Mammary epithelial cell (primary cell): ENCODE data around the gene SFTPB.

ENCODE experiments used
- CTCF ChIP-seq, 2 donors: IDR thresholded peaks in 1 of 2; conservative IDR thresholded peaks in 1 of 2; 2 replicates each; pipeline ENCODE4 v1.5.1; 2011 to 2012; ENCODE audit warnings: inconsistent platforms in 2 of 2, low read length in 2 of 2, mild to moderate bottlenecking in 2 of 2, control low read depth in 1 of 2, low read depth in 1 of 2; ENCODE audit not compliant: insufficient read depth in 1 of 2; ENCODE audit errors: extremely low read depth in 1 of 2
- EZH2 ChIP-seq: IDR thresholded peaks from 2 replicates; pipeline ENCODE4 v1.6.1; 2012; ENCODE audit warnings: low read length, inconsistent platforms, borderline replicate concordance

- no peak for TF ChIP-seq EZH2
- TF ChIP-seq CTCF (conservative IDR thresholded peaks at IDR 0.05 in 1 of 2, IDR thresholded peaks at IDR 0.05 in 1 of 2; ENCODE audit: extremely low read depth in 1 of 2, insufficient read depth in 1 of 2, low read depth in 1 of 2, low read length in 2 of 2): no peak
Observed at GRCh38 chr2:85668009-85668856, at the start of gene SFTPB.
